Progenitor cell of endocrine pancreas (in vitro differentiated cells): ENCODE results near the gene PODXL. TPM values are rescaled to one million over a fixed set of nuclear protein-coding genes. Genes with fewer than 3 reads are reported as not detected.

ENCODE experiments used
- DNase-seq: peaks from one replicate; pipeline ENCODE4 v3.0.0; 2021; ENCODE audit warnings: low spot score; ENCODE audit not compliant: unreplicated experiment
- H3K27ac Mint-ChIP-seq: 2 replicates; pipeline ENCODE4 v1.8.0; 2021; ENCODE audit warnings: mild to moderate bottlenecking, moderate library complexity, mixed read lengths
- H3K27me3 Mint-ChIP-seq: 2 replicates; pipeline ENCODE4 v1.8.0; 2021; ENCODE audit warnings: mixed read lengths
- H3K36me3 Mint-ChIP-seq: 2 replicates; pipeline ENCODE4 v1.8.0; 2022; ENCODE audit warnings: mixed read lengths; ENCODE audit not compliant: insufficient read depth
- H3K4me1 Mint-ChIP-seq: 2 replicates; pipeline ENCODE4 v1.8.0; 2021; ENCODE audit warnings: low read depth, mixed read lengths
- H3K4me3 Mint-ChIP-seq: 2 replicates; pipeline ENCODE4 v1.8.0; 2021; ENCODE audit warnings: low read depth, mild to moderate bottlenecking, moderate library complexity, mixed read lengths
- H3K9me3 Mint-ChIP-seq: 2 replicates; pipeline ENCODE4 v1.8.0; 2021; ENCODE audit warnings: low read depth, mixed read lengths
- CTCF ChIP-seq: fragments of 200-600 bp; sonication (generic); IDR thresholded peaks from one replicate; pipeline ENCODE4 v1.5.0; 2021; ENCODE audit warnings: antibody characterized with exemption, mild to moderate bottlenecking; ENCODE audit not compliant: unreplicated experiment
- total RNA-seq: library from RNA; stranded (reverse); gene quantifications from 2 replicates; pipeline ENCODE4 v1.2.1, GENCODE V29; 2021

PODXL gene
- total RNA-seq, 1 donor from 2014 or later: 21.2 TPM

GRCh38 chr7:131525820-131526219 is 30.6 kb downstream of the PODXL start:
- H3K27ac Mint-ChIP-seq: no peak overlapping the region
- TF ChIP-seq CTCF: no peak
- H3K4me3 Mint-ChIP-seq: no peak overlapping the region
- no peaks in the 10 kb centered on the region for H3K36me3 Mint-ChIP-seq
- H3K4me1 Mint-ChIP-seq: peaks cover 3% of the 10 kb centered on the region
- DNase-seq: no peak
- no peaks in the 10 kb centered on the region for H3K9me3 Mint-ChIP-seq
- no peaks in the 10 kb centered on the region for H3K27me3 Mint-ChIP-seq

GRCh38 chr7:131524703-131525102 is 31.7 kb downstream of the PODXL start:
- Mint-ChIP-seq H3K27ac (no peak overlapping the region), H3K9me3 (no peaks in the 10 kb centered on the region), H3K4me1 (peaks cover 3% of the 10 kb centered on the region), H3K36me3 (no peaks in the 10 kb centered on the region), H3K4me3 (no peak overlapping the region), H3K27me3 (no peaks in the 10 kb centered on the region)
- no peak for TF ChIP-seq CTCF
- DNase-seq: no peak

- Mint-ChIP-seq H3K27ac (no peak overlapping the region), H3K27me3 (no peaks in the 10 kb centered on the region), H3K4me1 (peaks cover 3% of the 10 kb centered on the region), H3K4me3 (no peak overlapping the region), H3K9me3 (no peaks in the 10 kb centered on the region), H3K36me3 (no peaks in the 10 kb centered on the region)
- no peak for DNase-seq
- TF ChIP-seq CTCF: no peak
These were observed 32.3 kb downstream of the PODXL start for GRCh38 chr7:131524115-131524514.

- no peak for TF ChIP-seq CTCF
- Mint-ChIP-seq H3K36me3 (no peaks in the 10 kb centered on the region), H3K4me3 (no peak overlapping the region), H3K4me1 (peaks cover 3% of the 10 kb centered on the region), H3K27ac (no peak overlapping the region), H3K27me3 (no peaks in the 10 kb centered on the region), H3K9me3 (no peaks in the 10 kb centered on the region)
- no peak for DNase-seq
These were observed 34.0 kb downstream of the PODXL start for GRCh38 chr7:131522325-131522930.

- no peak for TF ChIP-seq CTCF
- Mint-ChIP-seq H3K4me1 (peaks cover 3% of the 10 kb centered on the region), H3K4me3 (no peak overlapping the region), H3K36me3 (no peaks in the 10 kb centered on the region), H3K27ac (peak overlapping the region; percentile 95), H3K27me3 (no peaks in the 10 kb centered on the region), H3K9me3 (no peaks in the 10 kb centered on the region)
- no peak for DNase-seq
These were observed 34.7 kb downstream of the PODXL start for GRCh38 chr7:131521651-131522163.
